Measurements from ENCODE around the gene ELAVL1. TPM values are rescaled to one million over a fixed set of nuclear protein-coding genes. Genes with fewer than 3 reads are reported as not detected.

ELAVL1 gene
- total and polyA plus RNA-seq, 9 of the 15 experiments (the other 6 are each of a cell fraction or from before 2014, with no cell fraction given) = 4.3 to 172 (median 69.2) TPM

GRCh38 chr19:7915250-7916102 is 90.0 kb downstream of the ELAVL1 start (continued):
- no peak for TF ChIP-seq CHD7 (IDR thresholded peaks at IDR 0.05; ENCODE audit: low read depth, low read length)
- TF ChIP-seq CBFA2T3 (IDR thresholded peaks at IDR 0.05) = no peak
- TF ChIP-seq, protein P1, sequence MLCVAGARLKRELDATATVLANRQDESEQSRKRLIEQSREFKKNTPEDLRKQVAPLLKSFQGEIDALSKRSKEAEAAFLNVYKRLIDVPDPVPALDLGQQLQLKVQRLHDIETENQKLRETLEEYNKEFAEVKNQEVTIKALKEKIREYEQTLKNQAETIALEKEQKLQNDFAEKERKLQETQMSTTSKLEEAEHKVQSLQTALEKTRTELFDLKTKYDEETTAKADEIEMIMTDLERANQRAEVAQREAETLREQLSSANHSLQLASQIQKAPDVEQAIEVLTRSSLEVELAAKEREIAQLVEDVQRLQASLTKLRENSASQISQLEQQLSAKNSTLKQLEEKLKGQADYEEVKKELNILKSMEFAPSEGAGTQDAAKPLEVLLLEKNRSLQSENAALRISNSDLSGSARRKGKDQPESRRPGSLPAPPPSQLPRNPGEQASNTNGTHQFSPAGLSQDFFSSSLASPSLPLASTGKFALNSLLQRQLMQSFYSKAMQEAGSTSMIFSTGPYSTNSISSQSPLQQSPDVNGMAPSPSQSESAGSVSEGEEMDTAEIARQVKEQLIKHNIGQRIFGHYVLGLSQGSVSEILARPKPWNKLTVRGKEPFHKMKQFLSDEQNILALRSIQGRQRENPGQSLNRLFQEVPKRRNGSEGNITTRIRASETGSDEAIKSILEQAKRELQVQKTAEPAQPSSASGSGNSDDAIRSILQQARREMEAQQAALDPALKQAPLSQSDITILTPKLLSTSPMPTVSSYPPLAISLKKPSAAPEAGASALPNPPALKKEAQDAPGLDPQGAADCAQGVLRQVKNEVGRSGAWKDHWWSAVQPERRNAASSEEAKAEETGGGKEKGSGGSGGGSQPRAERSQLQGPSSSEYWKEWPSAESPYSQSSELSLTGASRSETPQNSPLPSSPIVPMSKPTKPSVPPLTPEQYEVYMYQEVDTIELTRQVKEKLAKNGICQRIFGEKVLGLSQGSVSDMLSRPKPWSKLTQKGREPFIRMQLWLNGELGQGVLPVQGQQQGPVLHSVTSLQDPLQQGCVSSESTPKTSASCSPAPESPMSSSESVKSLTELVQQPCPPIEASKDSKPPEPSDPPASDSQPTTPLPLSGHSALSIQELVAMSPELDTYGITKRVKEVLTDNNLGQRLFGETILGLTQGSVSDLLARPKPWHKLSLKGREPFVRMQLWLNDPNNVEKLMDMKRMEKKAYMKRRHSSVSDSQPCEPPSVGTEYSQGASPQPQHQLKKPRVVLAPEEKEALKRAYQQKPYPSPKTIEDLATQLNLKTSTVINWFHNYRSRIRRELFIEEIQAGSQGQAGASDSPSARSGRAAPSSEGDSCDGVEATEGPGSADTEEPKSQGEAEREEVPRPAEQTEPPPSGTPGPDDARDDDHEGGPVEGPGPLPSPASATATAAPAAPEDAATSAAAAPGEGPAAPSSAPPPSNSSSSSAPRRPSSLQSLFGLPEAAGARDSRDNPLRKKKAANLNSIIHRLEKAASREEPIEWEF (CRISPR knock-in tag; IDR thresholded peaks at IDR 0.05) = no peak
- no peak for TF ChIP-seq GTF2F1 (IDR thresholded peaks at IDR 0.05; ENCODE audit: low read depth, low read length)
- no peak for TF ChIP-seq NFIX (CRISPR knock-in tag; IDR thresholded peaks at IDR 0.05; ENCODE audit: low read depth)
- TF ChIP-seq ZNF282 (CRISPR knock-in tag; IDR thresholded peaks at IDR 0.05) = no peak
